ENCODE data around the gene ARHGAP27.
A peak's percentile ranks its signal among the peaks of the same experiment; 100 is the strongest.

Gene ARHGAP27

DNA sequence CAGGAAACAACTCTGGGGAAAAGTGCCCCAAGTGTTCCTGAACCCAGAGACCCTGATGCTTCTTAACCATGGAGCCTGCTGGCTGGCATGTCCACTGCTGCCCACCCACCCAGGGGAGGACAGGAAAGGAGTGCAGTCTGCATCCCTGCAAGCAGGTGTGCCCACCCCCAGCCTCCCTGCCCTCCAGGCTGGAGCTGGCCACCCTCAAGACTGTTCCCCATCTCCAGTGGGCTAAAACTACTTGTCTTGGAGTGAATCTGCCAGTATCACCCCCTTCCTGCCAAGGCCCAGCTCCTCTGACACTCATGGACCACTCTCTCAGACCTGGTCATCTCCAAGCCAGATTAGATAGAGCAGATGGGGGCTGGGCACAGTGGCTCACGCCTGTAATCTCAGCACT is 29.8 kb downstream of the ARHGAP27 start:
- H3K4me3 ChIP-seq (ENCODE audit: low read depth, low read length) = no peak overlapping the region
- no peaks in the 10 kb centered on the region for H3K79me2 ChIP-seq (ENCODE audit: control insufficient read depth, insufficient read depth, low read length, unreplicated experiment)
- H3K4me1 ChIP-seq (ENCODE audit: control insufficient read depth, insufficient read depth, low read length, unreplicated experiment) = no peaks in the 10 kb centered on the region
- H3K36me3 ChIP-seq (ENCODE audit: insufficient read depth, low read length) = no peaks in the 10 kb centered on the region
- no peak overlapping the region for H3K27ac ChIP-seq (ENCODE audit: low read depth, low read length)
- H2AFZ ChIP-seq (ENCODE audit: low read length, unreplicated experiment) = no peak overlapping the region
- H3K27me3 ChIP-seq (ENCODE audit: insufficient read depth, low read length) = no peaks in the 10 kb centered on the region

DNA sequence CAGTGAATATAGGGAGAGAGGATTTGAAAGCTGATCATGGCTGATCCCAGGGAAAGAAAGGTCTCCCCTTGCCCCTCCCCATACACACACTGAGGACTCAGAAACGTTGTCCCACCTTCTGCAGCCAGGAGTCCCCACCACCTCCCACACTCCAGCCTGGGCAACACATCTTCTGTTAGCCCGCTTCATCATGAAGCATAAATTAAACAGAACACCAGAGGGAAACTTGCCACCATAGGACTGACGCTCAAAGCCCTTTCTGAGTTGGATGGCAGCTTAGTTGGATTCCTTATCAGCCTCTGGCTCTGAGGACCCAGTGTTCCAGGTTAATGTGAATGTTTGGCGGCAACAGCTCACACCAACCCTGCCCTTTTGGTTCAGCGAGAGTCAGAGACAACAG is 33.9 kb downstream of the ARHGAP27 start:
- no peak overlapping the region for H3K27ac ChIP-seq (ENCODE audit: low read depth, low read length)
- peaks cover 7% of the 10 kb centered on the region for H3K4me1 ChIP-seq (ENCODE audit: control insufficient read depth, insufficient read depth, low read length, unreplicated experiment)
- H2AFZ ChIP-seq (ENCODE audit: low read length, unreplicated experiment) = no peak overlapping the region
- no peaks in the 10 kb centered on the region for H3K79me2 ChIP-seq (ENCODE audit: control insufficient read depth, insufficient read depth, low read length, unreplicated experiment)
- H3K36me3 ChIP-seq (ENCODE audit: insufficient read depth, low read length) = no peaks in the 10 kb centered on the region
- no peaks in the 10 kb centered on the region for H3K27me3 ChIP-seq (ENCODE audit: insufficient read depth, low read length)
- no peak overlapping the region for H3K4me3 ChIP-seq (ENCODE audit: low read depth, low read length)

DNA sequence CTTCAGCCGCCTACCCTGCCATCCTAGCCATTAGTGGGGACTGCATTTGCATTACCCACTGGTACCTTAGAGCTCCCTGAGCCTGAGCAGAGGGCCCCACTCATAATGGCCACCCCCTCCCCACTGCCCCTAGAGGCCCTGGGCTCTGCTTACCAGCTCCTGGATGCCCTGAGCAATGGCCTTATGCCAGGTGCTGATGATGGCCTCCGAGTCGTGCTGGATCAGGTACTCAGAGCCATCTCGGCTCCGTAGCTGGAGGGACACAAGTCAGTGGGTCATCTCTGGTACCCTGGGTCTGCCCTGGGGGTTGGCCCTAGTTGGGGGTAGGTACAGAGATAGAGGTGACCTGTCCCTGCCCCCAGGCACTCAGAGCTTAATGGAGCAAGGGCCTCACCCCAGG is 34.9 kb downstream of the ARHGAP27 start:
- Histone ChIP-seq H3K4me3 (ENCODE audit: low read depth, low read length) (no peak overlapping the region), H3K4me1 (ENCODE audit: control insufficient read depth, insufficient read depth, low read length, unreplicated experiment) (peaks cover 7% of the 10 kb centered on the region), H2AFZ (ENCODE audit: low read length, unreplicated experiment) (no peak overlapping the region), H3K27me3 (ENCODE audit: insufficient read depth, low read length) (no peaks in the 10 kb centered on the region), H3K36me3 (ENCODE audit: insufficient read depth, low read length) (no peaks in the 10 kb centered on the region), H3K27ac (ENCODE audit: low read depth, low read length) (no peak overlapping the region), H3K79me2 (ENCODE audit: control insufficient read depth, insufficient read depth, low read length, unreplicated experiment) (no peaks in the 10 kb centered on the region)

DNA sequence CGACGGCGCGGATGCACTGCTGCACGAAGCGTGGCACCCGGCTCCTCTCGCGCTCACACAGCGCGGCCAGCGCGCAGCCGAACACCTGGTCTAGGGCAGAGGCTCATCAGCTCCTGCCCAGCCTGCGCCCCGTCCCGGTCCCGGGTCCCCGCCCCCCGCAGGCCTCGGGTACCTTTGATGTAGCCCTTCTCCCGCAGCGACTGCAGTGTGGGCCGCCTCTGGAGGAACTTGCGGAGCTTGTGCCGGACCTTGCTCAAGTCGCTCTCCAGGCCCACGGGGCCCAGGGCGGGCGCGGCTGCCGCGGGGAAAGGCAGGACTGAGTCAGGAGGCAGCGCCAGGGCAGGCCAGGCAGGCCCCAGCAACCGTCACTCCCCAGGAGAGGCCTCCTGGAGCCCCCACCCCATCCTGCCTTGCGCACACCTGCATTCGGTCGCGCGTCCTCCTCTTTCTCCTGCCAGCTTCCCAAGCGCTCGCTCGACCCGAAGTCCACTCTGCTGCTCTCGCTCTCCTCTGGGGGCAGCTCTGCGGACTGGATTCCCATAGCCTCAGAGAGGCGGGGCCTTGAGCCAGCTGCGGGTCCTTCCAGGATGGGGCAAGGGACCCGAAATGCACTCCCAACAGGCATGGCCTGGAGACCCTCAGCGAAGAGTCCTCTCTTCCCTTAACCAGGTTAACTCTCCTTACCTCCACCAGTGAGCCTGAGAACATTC is 36.0 kb downstream of the ARHGAP27 start:
- no peak overlapping the region for H2AFZ ChIP-seq (ENCODE audit: low read length, unreplicated experiment)
- no peaks in the 10 kb centered on the region for H3K79me2 ChIP-seq (ENCODE audit: control insufficient read depth, insufficient read depth, low read length, unreplicated experiment)
- H3K4me3 ChIP-seq (ENCODE audit: low read depth, low read length) = no peak overlapping the region
- H3K27ac ChIP-seq (ENCODE audit: low read depth, low read length) = no peak overlapping the region
- H3K4me1 ChIP-seq (ENCODE audit: control insufficient read depth, insufficient read depth, low read length, unreplicated experiment) = peaks cover 7% of the 10 kb centered on the region
- H3K36me3 ChIP-seq (ENCODE audit: insufficient read depth, low read length) = no peaks in the 10 kb centered on the region
- no peaks in the 10 kb centered on the region for H3K27me3 ChIP-seq (ENCODE audit: insufficient read depth, low read length)

DNA sequence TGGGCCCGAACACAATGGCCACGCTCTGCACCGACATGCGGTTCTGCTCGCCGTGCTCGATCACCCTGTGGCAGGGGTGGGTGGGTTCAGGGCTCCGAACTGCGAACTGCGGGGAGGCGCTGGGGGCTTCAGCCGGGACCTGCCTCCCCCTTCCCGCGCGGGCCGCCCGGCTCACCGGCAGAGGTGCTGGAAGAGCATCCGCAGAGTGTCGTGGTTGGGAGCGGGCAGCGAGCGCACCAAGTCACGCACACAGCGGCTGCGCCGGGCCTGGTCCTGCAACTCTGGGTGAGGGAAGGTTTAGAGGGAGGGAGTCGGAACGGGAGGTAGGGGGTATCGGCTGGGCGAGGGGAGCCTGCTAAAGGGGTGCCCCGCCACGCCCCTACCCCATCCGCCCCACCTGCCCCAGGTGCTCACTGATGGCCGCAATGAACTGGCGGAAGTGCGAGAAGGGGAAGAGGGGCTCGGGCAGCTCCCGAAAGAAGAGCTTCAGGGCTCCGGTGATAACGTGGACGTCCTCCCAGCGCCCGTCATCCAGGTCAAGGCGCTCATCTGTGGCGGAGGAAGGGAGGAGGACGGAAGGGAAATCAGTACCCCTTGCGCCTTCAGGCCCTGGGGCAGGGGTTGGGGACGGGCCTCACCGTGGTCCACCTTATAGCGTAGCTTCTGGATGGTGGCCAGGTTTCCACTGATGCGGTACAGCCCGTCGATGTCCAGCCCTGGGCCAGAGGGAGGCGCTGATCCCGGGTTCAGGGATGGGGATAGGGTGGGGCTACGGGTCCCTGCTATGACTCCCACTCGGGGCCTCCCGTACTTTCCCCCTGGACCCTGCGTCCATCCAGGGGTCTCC is 36.9 kb downstream of the ARHGAP27 start:
- H2AFZ ChIP-seq (ENCODE audit: low read length, unreplicated experiment) = peak overlapping the region; percentile 29
- no peaks in the 10 kb centered on the region for H3K36me3 ChIP-seq (ENCODE audit: insufficient read depth, low read length)
- H3K27ac ChIP-seq (ENCODE audit: low read depth, low read length) = no peak overlapping the region

DNA sequence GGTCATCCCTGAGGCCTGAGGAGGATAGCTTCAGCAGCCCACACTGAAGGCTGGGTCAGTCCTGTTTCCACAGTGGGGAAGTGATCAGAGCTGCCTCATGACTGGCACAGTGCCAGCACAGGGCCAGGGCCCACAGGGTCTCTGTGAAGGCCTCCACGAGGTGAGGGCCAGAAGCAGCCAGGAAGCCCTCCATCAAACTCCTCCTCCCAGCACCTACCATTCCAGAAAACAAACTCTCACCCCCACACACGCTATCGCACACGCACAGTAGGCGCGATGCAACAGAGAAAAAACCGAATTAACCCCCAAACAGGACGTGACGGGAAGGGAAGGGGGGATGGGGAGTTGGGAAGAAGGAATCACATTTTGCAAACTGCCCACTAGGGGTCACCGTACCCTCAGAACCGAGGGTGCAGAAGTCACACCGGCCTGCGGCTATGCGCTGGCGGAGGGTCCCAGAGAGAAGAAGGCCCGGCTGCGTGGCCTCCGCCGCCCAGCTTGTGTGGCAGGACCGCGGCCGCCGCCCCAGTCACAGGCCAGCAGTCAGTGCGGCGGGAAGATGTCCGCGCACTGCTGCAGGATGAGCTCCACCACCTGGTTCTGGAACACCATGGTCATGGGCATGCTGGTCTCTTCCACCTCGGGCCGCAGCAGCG is 37.6 kb downstream of the ARHGAP27 start:
- Histone ChIP-seq H3K4me3 (ENCODE audit: low read depth, low read length) (peak overlapping the region; percentile 67; the same call in 1 of the 2 replicates), H3K4me1 (ENCODE audit: control insufficient read depth, insufficient read depth, low read length, unreplicated experiment) (peaks cover 7% of the 10 kb centered on the region), H3K36me3 (ENCODE audit: insufficient read depth, low read length) (no peaks in the 10 kb centered on the region), H3K79me2 (ENCODE audit: control insufficient read depth, insufficient read depth, low read length, unreplicated experiment) (no peaks in the 10 kb centered on the region), H3K27me3 (ENCODE audit: insufficient read depth, low read length) (no peaks in the 10 kb centered on the region), H2AFZ (ENCODE audit: low read length, unreplicated experiment) (peak overlapping the region; percentile 29), H3K27ac (ENCODE audit: low read depth, low read length) (no peak overlapping the region)

More for the DNA sequence above, 36.9 kb downstream of the ARHGAP27 start:
- Histone ChIP-seq H3K4me1 (ENCODE audit: control insufficient read depth, insufficient read depth, low read length, unreplicated experiment) (peaks cover 7% of the 10 kb centered on the region), H3K79me2 (ENCODE audit: control insufficient read depth, insufficient read depth, low read length, unreplicated experiment) (no peaks in the 10 kb centered on the region), H3K4me3 (ENCODE audit: low read depth, low read length) (peak overlapping the region; percentile 67; the same call in 1 of the 2 replicates), H3K27me3 (ENCODE audit: insufficient read depth, low read length) (no peaks in the 10 kb centered on the region)

GRCh38 chr17:45394564-45394912 is 38.1 kb downstream of the ARHGAP27 start:
- Histone ChIP-seq H3K4me1 (ENCODE audit: control insufficient read depth, insufficient read depth, low read length, unreplicated experiment) (peaks cover 7% of the 10 kb centered on the region), H2AFZ (ENCODE audit: low read length, unreplicated experiment) (no peak overlapping the region), H3K36me3 (ENCODE audit: insufficient read depth, low read length) (no peaks in the 10 kb centered on the region), H3K27ac (ENCODE audit: low read depth, low read length) (no peak overlapping the region), H3K79me2 (ENCODE audit: control insufficient read depth, insufficient read depth, low read length, unreplicated experiment) (no peaks in the 10 kb centered on the region), H3K27me3 (ENCODE audit: insufficient read depth, low read length) (no peaks in the 10 kb centered on the region), H3K4me3 (ENCODE audit: low read depth, low read length) (no peak overlapping the region)

GRCh38 chr17:45394091-45394490 is 38.6 kb downstream of the ARHGAP27 start:
- Histone ChIP-seq H2AFZ (ENCODE audit: low read length, unreplicated experiment) (no peak overlapping the region), H3K27me3 (ENCODE audit: insufficient read depth, low read length) (no peaks in the 10 kb centered on the region), H3K27ac (ENCODE audit: low read depth, low read length) (no peak overlapping the region), H3K4me3 (ENCODE audit: low read depth, low read length) (no peak overlapping the region), H3K4me1 (ENCODE audit: control insufficient read depth, insufficient read depth, low read length, unreplicated experiment) (peaks cover 9% of the 10 kb centered on the region), H3K79me2 (ENCODE audit: control insufficient read depth, insufficient read depth, low read length, unreplicated experiment) (no peaks in the 10 kb centered on the region), H3K36me3 (ENCODE audit: insufficient read depth, low read length) (no peaks in the 10 kb centered on the region)

DNA sequence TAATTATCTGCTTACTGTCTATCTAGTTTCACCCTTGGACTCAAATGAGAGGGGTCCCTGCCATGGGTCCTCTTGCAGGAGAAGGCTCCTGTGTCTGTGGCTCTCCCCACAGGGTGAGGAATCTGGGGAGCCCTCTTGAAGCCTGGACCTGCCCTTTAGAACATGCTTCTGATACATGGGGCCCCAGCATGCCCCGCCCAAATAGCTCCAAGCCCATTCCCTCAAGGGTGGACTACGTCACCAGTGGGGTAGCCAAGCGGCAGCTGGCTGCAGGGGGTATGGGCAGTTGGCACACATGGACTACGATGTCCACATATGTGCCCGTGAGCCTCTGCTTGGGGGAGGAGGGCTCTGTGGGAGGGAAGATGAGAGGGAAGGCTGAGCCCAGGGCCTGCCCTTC is 39.3 kb downstream of the ARHGAP27 start:
- Histone ChIP-seq H2AFZ (ENCODE audit: low read length, unreplicated experiment) (no peak overlapping the region), H3K4me3 (ENCODE audit: low read depth, low read length) (no peak overlapping the region), H3K79me2 (ENCODE audit: control insufficient read depth, insufficient read depth, low read length, unreplicated experiment) (no peaks in the 10 kb centered on the region), H3K27me3 (ENCODE audit: insufficient read depth, low read length) (no peaks in the 10 kb centered on the region), H3K36me3 (ENCODE audit: insufficient read depth, low read length) (no peaks in the 10 kb centered on the region), H3K4me1 (ENCODE audit: control insufficient read depth, insufficient read depth, low read length, unreplicated experiment) (peaks cover 16% of the 10 kb centered on the region), H3K27ac (ENCODE audit: low read depth, low read length) (no peak overlapping the region)

DNA sequence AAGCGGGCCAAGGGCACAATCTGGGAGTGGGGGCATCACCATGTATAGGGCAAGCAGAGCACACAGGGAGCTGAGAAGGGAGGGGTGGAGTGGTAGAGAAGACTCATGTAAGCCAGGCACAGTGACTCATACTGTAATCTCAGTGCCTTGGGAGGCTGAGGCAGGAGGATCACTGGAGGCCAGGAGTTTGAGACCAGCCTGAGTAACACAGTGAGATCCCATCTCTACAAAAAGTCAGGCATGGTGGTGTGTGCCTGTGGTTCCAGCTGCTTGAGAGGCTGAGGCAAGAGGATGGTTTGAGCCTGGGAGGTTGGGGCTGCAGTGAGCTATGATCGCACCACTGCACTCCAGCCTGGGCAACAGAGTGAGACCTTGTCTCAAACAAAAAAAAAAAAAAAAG is 40.8 kb downstream of the ARHGAP27 start:
- no peaks in the 10 kb centered on the region for H3K36me3 ChIP-seq (ENCODE audit: insufficient read depth, low read length)
- no peaks in the 10 kb centered on the region for H3K27me3 ChIP-seq (ENCODE audit: insufficient read depth, low read length)
- H3K4me1 ChIP-seq (ENCODE audit: control insufficient read depth, insufficient read depth, low read length, unreplicated experiment) = peaks cover 18% of the 10 kb centered on the region
- H3K79me2 ChIP-seq (ENCODE audit: control insufficient read depth, insufficient read depth, low read length, unreplicated experiment) = no peaks in the 10 kb centered on the region
- H3K4me3 ChIP-seq (ENCODE audit: low read depth, low read length) = no peak overlapping the region
- H3K27ac ChIP-seq (ENCODE audit: low read depth, low read length) = no peak overlapping the region
- no peak overlapping the region for H2AFZ ChIP-seq (ENCODE audit: low read length, unreplicated experiment)

Data from ACC112 (cell line).